ENCODE measurements around the gene MUC12.
"Not testable (repeated sequence)": the region's sequence is repeated elsewhere in the genome, so short reads cannot be mapped to it uniquely, and the experiment has no call there.

Gene MUC12

GRCh38 chr7:101023839-101024238, 54.5 kb downstream of the MUC12 start:
- no peaks in the 10 kb centered on the region for H3K27me3 ChIP-seq (ENCODE audit: insufficient read depth, poor library complexity, severe bottlenecking)
- no peak overlapping the region for H3K27ac ChIP-seq (ENCODE audit: poor library complexity, severe bottlenecking)
- ATAC-seq (ENCODE audit: low read depth) = no peak
- H3K9me3 ChIP-seq (ENCODE audit: severe bottlenecking) = no peaks in the 10 kb centered on the region
- TF ChIP-seq CTCF (IDR thresholded peaks at IDR 0.05; ENCODE audit: poor library complexity, severe bottlenecking) = no peak
- no peak overlapping the region for H3K4me3 ChIP-seq (ENCODE audit: severe bottlenecking)
- no peaks in the 10 kb centered on the region for H3K36me3 ChIP-seq (ENCODE audit: low read depth)
- DNase-seq (ENCODE audit: low spot score) = no peak
- no peaks in the 10 kb centered on the region for H3K4me1 ChIP-seq (ENCODE audit: insufficient read depth, poor library complexity, severe bottlenecking)

- Histone ChIP-seq H3K9me3 (ENCODE audit: severe bottlenecking) (no peaks in the 10 kb centered on the region), H3K4me3 (ENCODE audit: severe bottlenecking) (no peak overlapping the region), H3K27me3 (ENCODE audit: insufficient read depth, poor library complexity, severe bottlenecking) (no peaks in the 10 kb centered on the region), H3K36me3 (ENCODE audit: low read depth) (no peaks in the 10 kb centered on the region), H3K27ac (ENCODE audit: poor library complexity, severe bottlenecking) (no peak overlapping the region), H3K4me1 (ENCODE audit: insufficient read depth, poor library complexity, severe bottlenecking) (no peaks in the 10 kb centered on the region)
- TF ChIP-seq CTCF (IDR thresholded peaks at IDR 0.05; ENCODE audit: poor library complexity, severe bottlenecking) = peak; percentile 31
- no peak for DNase-seq (ENCODE audit: low spot score)
- ATAC-seq (ENCODE audit: low read depth) = peak; percentile 64
Observed at GRCh38 chr7:101031082-101031481, 61.7 kb downstream of the MUC12 start.

- Histone ChIP-seq H3K27ac (ENCODE audit: poor library complexity, severe bottlenecking) (no peak overlapping the region), H3K9me3 (ENCODE audit: severe bottlenecking) (no peaks in the 10 kb centered on the region), H3K4me3 (ENCODE audit: severe bottlenecking) (no peak overlapping the region), H3K4me1 (ENCODE audit: insufficient read depth, poor library complexity, severe bottlenecking) (no peaks in the 10 kb centered on the region), H3K36me3 (ENCODE audit: low read depth) (no peaks in the 10 kb centered on the region), H3K27me3 (ENCODE audit: insufficient read depth, poor library complexity, severe bottlenecking) (no peaks in the 10 kb centered on the region)
- no peak for ATAC-seq (ENCODE audit: low read depth)
- TF ChIP-seq CTCF (IDR thresholded peaks at IDR 0.05; ENCODE audit: poor library complexity, severe bottlenecking) = no peak
- no peak for DNase-seq (ENCODE audit: low spot score)
Observed at GRCh38 chr7:101035941-101036340, 66.6 kb downstream of the MUC12 start.

GRCh38 chr7:101041283-101041682, 71.9 kb downstream of the MUC12 start:
- ATAC-seq (ENCODE audit: low read depth); H3K36me3 ChIP-seq (ENCODE audit: low read depth); DNase-seq (ENCODE audit: low spot score); H3K27ac ChIP-seq (ENCODE audit: poor library complexity, severe bottlenecking); H3K9me3 ChIP-seq (ENCODE audit: severe bottlenecking); H3K4me1 ChIP-seq (ENCODE audit: insufficient read depth, poor library complexity, severe bottlenecking); H3K27me3 ChIP-seq (ENCODE audit: insufficient read depth, poor library complexity, severe bottlenecking); H3K4me3 ChIP-seq (ENCODE audit: severe bottlenecking): not testable (repeated sequence)

- DNase-seq (ENCODE audit: low spot score) = no peak
- Histone ChIP-seq H3K27me3 (ENCODE audit: insufficient read depth, poor library complexity, severe bottlenecking) (peaks cover 35% of the 10 kb centered on the region), H3K27ac (ENCODE audit: poor library complexity, severe bottlenecking) (no peak overlapping the region), H3K4me1 (ENCODE audit: insufficient read depth, poor library complexity, severe bottlenecking) (no peaks in the 10 kb centered on the region), H3K4me3 (ENCODE audit: severe bottlenecking) (no peak overlapping the region), H3K36me3 (ENCODE audit: low read depth) (no peaks in the 10 kb centered on the region), H3K9me3 (ENCODE audit: severe bottlenecking) (peaks cover 2% of the 10 kb centered on the region)
- ATAC-seq (ENCODE audit: low read depth) = no peak
- no peak for TF ChIP-seq CTCF (IDR thresholded peaks at IDR 0.05; ENCODE audit: poor library complexity, severe bottlenecking)
Observed at GRCh38 chr7:101058355-101058754, 89.0 kb downstream of the MUC12 start.

Data from RWPE2 (cell line).